K562 (cell line): ENCODE measurements around the gene TOGARAM2. TPM values are rescaled to one million over a fixed set of nuclear protein-coding genes. Genes with fewer than 3 reads are reported as not detected.

Experiments used
- ATAC-seq: fragments of 200-7000 bp; cut with Tn5 transposase; 3 replicates; pipeline ENCODE4 v1.9.1; 2020; ENCODE audit warnings: moderate library complexity
- BruUV-seq: library from RNA; stranded (reverse); fragments of 400-500 nt; replicated peaks from 2 replicates; lab custom pipeline; 2021; lab: Mats Ljungman, UMichigan
- CTCF ChIA-PET: fragments of 300-600 bp; formaldehyde crosslinking; extraction: SDS; loops from one replicate; lab custom pipeline; 2021; ENCODE audit warnings: low intra/inter-chr PET ratio; lab: Yijun Ruan, JAX
- POLR2A ChIA-PET: fragments of 300-600, 350-650 bp; sonication (Branson Sonifier 250); formaldehyde crosslinking; extraction: SDS; loops from one replicate; lab custom pipeline; 2021; ENCODE audit warnings: antibody characterized with exemption, inconsistent platforms; lab: Yijun Ruan, JAX
- DNase-seq, 4 experiments: peaks; one replicate each; pipeline versions ENCODE4 v3.0.0 to v3.0.0-alpha.2; 2011 to 2018; ENCODE audit warnings: low spot score in 3 of 4, mixed read lengths in 3 of 4; ENCODE audit errors: extremely low read depth in 1 of 4
- FAIRE-seq: peaks from 2 replicates; lab custom pipeline; 2011; peaks lifted over from hg19 to GRCh38; lab: Jason Lieb, UNC
- H2AFZ ChIP-seq: 2 replicates; pipeline ENCODE4 v1.6.0; 2011; ENCODE audit warnings: low read depth, low read length, control low read depth, inconsistent platforms
- H3K27ac ChIP-seq: fragments of 200-600 bp; 3 replicates; pipeline ENCODE4 v1.8.0; 2011; ENCODE audit warnings: low read depth, mild to moderate bottlenecking, control low read depth, inconsistent platforms, low read length, moderate library complexity, mixed read lengths; ENCODE audit errors: extremely low read depth
- H3K27me3 ChIP-seq, 2 experiments: fragments of 300-600 bp in 1 of 2; 2 replicates in 1 of 2; 3 replicates in 1 of 2; pipeline versions ENCODE4 v1.6.0 to v1.8.0; 2011; ENCODE audit warnings: inconsistent platforms in 2 of 2, low read length in 2 of 2, mild to moderate bottlenecking in 1 of 2, mixed read lengths in 1 of 2, moderate library complexity in 1 of 2; ENCODE audit not compliant: control insufficient read depth in 2 of 2, insufficient read depth in 2 of 2
- H3K36me3 ChIP-seq: fragments of 300-600 bp; 3 replicates; pipeline ENCODE4 v1.8.0; 2011; ENCODE audit warnings: mild to moderate bottlenecking, low read length, inconsistent platforms; ENCODE audit not compliant: control insufficient read depth, insufficient read depth
- H3K4me1 ChIP-seq, 2 experiments: fragments of 200-600 bp in 1 of 2; replicated peaks in 1 of 2; 2 replicates in 1 of 2; 3 replicates in 1 of 2; pipeline versions ENCODE4 v1.5.1 to v1.8.0; 2011; ENCODE audit warnings: inconsistent platforms in 2 of 2, low read length in 2 of 2, mild to moderate bottlenecking in 1 of 2, mixed read lengths in 1 of 2, moderate library complexity in 1 of 2; ENCODE audit not compliant: control insufficient read depth in 2 of 2, insufficient read depth in 2 of 2
- H3K4me2 ChIP-seq: 2 replicates; pipeline ENCODE4 v1.6.1; 2011; ENCODE audit warnings: low read length, control low read depth, inconsistent platforms, mixed read lengths; ENCODE audit not compliant: insufficient read depth
- H3K4me3 ChIP-seq: fragments of 200-600 bp; sonication (generic), shearing (Covaris generic); 2 replicates; pipeline ENCODE4 v1.5.1; 2016; ENCODE audit warnings: control low read depth, inconsistent platforms
- H3K79me2 ChIP-seq: fragments of 200-600 bp; 3 replicates; pipeline ENCODE4 v1.8.0; 2011; ENCODE audit warnings: low read length, inconsistent platforms; ENCODE audit not compliant: control insufficient read depth, insufficient read depth
- H3K9ac ChIP-seq, 2 experiments: 2 replicates each; pipeline versions ENCODE4 v1.6.0 to v1.6.1; 2011; ENCODE audit warnings: low read depth in 2 of 2, low read length in 2 of 2, control low read depth in 1 of 2, inconsistent platforms in 1 of 2, mild to moderate bottlenecking in 1 of 2, mixed read lengths in 1 of 2; ENCODE audit not compliant: insufficient read depth in 1 of 2
- H3K9me1 ChIP-seq: one replicate; pipeline ENCODE4 v1.6.0; 2011; ENCODE audit warnings: inconsistent platforms, mild to moderate bottlenecking, low read length, moderate library complexity; ENCODE audit not compliant: control insufficient read depth, insufficient read depth
- H3K9me3 ChIP-seq: replicated peaks from 2 replicates; pipeline ENCODE4 v1.5.1; 2011; ENCODE audit warnings: low read depth, low read length, inconsistent platforms; ENCODE audit not compliant: control insufficient read depth, insufficient read depth
- H4K20me1 ChIP-seq: replicated peaks from 2 replicates; pipeline ENCODE4 v1.6.1; 2011; ENCODE audit warnings: low read length, inconsistent platforms, mixed read lengths; ENCODE audit not compliant: control insufficient read depth, insufficient read depth
- ETS1 ChIP-seq: conservative IDR thresholded peaks from 2 replicates; pipeline ENCODE4 v1.6.1; 2011; ENCODE audit warnings: low read depth, mild to moderate bottlenecking, low read length; ENCODE audit not compliant: control insufficient read depth
- MEF2A ChIP-seq: IDR thresholded peaks from 2 replicates; pipeline ENCODE4 v1.6.1; 2011; ENCODE audit warnings: low read depth, mild to moderate bottlenecking, low read length, moderate library complexity; ENCODE audit not compliant: control insufficient read depth
- NCOA4 ChIP-seq: fragments of 450-650 bp; IDR thresholded peaks from 2 replicates; pipeline ENCODE4 v1.6.1; 2018; ENCODE audit warnings: mild to moderate bottlenecking; ENCODE audit not compliant: partially characterized antibody
- THRA ChIP-seq: fragments of 450-650 bp; IDR thresholded peaks from 2 replicates; pipeline ENCODE4 v1.6.1; 2017; ENCODE audit warnings: mild to moderate bottlenecking, moderate library complexity
- ZBTB12 ChIP-seq: fragments of 250-450 bp; sonication (Bioruptor Pico); IDR thresholded peaks from 2 replicates; pipeline ENCODE4 v1.4.0; 2020
- WGBS: fragments of 100-300 bp; shearing (Covaris generic); methylation state at CpG from one replicate; pipeline ENCODE4 v1.1.6; 2016; ENCODE audit warnings: low coverage, mixed read lengths; ENCODE audit not compliant: insufficient coverage; ENCODE audit errors: missing lambda C conversion rate; 5-methylcytosine and 5-hydroxymethylcytosine counted together
- in situ Hi-C: fragments of 300-500 bp; cut with MboI; formaldehyde crosslinking; loops from 4 replicates; pipeline ENCODE4 v1.15.0; 2018; ENCODE audit warnings: inconsistent platforms, mixed read lengths
- intact Hi-C: fragments of 100-400 bp; cut with micrococcal nuclease; formaldehyde crosslinking; loops from 2 replicates; pipeline ENCODE4 v1.14.2; 2022
- polyA plus RNA-seq, 8 experiments: library from polyadenylated mRNA; depleted of rRNA in 4 of 8; stranded (reverse) in 5 of 8; unstranded in 3 of 8; fragments of >200 nt; fragmentation: Nextera tagmentation in 2 of 8; fragmentation: Illumina TruSeq in 1 of 8; extraction: Ambion mirVana in 2 of 8; extraction: Trizol in 1 of 8; gene quantifications; 2 replicates each; pipeline versions ENCODE4 v1.2.1 to v1.2.3, GENCODE V29; 2011 to 2014; ENCODE audit warnings: inconsistent platforms in 1 of 8, missing spikeins in 1 of 8
- total RNA-seq, 7 experiments: library from RNA; depleted of rRNA in 6 of 7; stranded (reverse); fragments of >200 nt in 6 of 7; fragmentation: Illumina TruSeq in 2 of 7; extraction: Trizol in 2 of 7; gene quantifications; 2 replicates each; pipeline versions ENCODE4 v1.2.1 to v1.2.3, GENCODE V29; 2011 to 2021; ENCODE audit warnings: low replicate concordance in 1 of 7

Gene TOGARAM2
- total and polyA plus RNA-seq, 9 of the 15 experiments (the other 6 are each of a cell fraction or from before 2014, with no cell fraction given), result not detected

GRCh38 chr2:28960401-28960800, 20.7 kb upstream of the TOGARAM2 start:
- CTCF ChIA-PET, result interaction anchor here (0.6 kb wide), 1 partner anchor 1114 kb away, joined by 3 read pairs; no protein-coding TSS in a partner anchor
- no peaks in the 10 kb centered on the region for H3K9me1 ChIP-seq
- in situ Hi-C loops, result loop anchor here (25.0 kb wide), 1 partner anchor 1102 kb away; no protein-coding TSS in a partner anchor
- POLR2A ChIA-PET, result interaction anchor here (0.5 kb wide), 1 partner anchor 371 kb away, joined by 3 read pairs; no protein-coding TSS in a partner anchor
- peaks cover 18 to 29% of the 10 kb centered on the region in 2 experiments; a peak in 4 of 5 replicates for H3K27me3 ChIP-seq
- no peaks in the 10 kb centered on the region for H3K79me2 ChIP-seq
- H3K4me2 ChIP-seq, result no peak overlapping the region
- H2AFZ ChIP-seq, result no peak overlapping the region
- no peaks in the 10 kb centered on the region for H3K36me3 ChIP-seq
- TF ChIP-seq ETS1, result no peak
- TF ChIP-seq NCOA4, result no peak
- TF ChIP-seq ZBTB12 (CRISPR knock-in tag), result no peak
- TF ChIP-seq MEF2A, result no peak
- no peak for TF ChIP-seq THRA
- no peaks in the 10 kb centered on the region for H3K9me3 ChIP-seq
- H4K20me1 ChIP-seq, result peaks cover 4% of the 10 kb centered on the region; the same call in 1 of the 2 replicates
- H3K4me3 ChIP-seq, result no peak overlapping the region
- intact Hi-C loops, result no loop called here
- FAIRE-seq (no peak), ATAC-seq (no peak), DNase-seq (no peak)
- H3K27ac ChIP-seq, result no peak overlapping the region
- H3K4me1 ChIP-seq, result no peaks in the 10 kb centered on the region; a peak in 2 of 5 replicates
- no TSS peak for BruUV-seq
- 0% methylated on average over 5 of the region's 5 CpGs for WGBS
- no peak overlapping the region for H3K9ac ChIP-seq
